Activated CD4-positive, alpha-beta T cell treated with anti-CD3 and anti-CD28 coated beads for 24 hours (primary cell): Measurements from ENCODE around the gene AASDHPPT.
"Not testable (repeated sequence)": the region's sequence is repeated elsewhere in the genome, so short reads cannot be mapped to it uniquely, and the experiment has no call there.

ENCODE experiments used
- DNase-seq, 2 donors: peaks; one replicate each; pipeline ENCODE4 v3.0.0-alpha.2; 2020; ENCODE audit warnings: low read depth in 2 of 2

Gene AASDHPPT, protein sequence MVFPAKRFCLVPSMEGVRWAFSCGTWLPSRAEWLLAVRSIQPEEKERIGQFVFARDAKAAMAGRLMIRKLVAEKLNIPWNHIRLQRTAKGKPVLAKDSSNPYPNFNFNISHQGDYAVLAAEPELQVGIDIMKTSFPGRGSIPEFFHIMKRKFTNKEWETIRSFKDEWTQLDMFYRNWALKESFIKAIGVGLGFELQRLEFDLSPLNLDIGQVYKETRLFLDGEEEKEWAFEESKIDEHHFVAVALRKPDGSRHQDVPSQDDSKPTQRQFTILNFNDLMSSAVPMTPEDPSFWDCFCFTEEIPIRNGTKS

DNA sequence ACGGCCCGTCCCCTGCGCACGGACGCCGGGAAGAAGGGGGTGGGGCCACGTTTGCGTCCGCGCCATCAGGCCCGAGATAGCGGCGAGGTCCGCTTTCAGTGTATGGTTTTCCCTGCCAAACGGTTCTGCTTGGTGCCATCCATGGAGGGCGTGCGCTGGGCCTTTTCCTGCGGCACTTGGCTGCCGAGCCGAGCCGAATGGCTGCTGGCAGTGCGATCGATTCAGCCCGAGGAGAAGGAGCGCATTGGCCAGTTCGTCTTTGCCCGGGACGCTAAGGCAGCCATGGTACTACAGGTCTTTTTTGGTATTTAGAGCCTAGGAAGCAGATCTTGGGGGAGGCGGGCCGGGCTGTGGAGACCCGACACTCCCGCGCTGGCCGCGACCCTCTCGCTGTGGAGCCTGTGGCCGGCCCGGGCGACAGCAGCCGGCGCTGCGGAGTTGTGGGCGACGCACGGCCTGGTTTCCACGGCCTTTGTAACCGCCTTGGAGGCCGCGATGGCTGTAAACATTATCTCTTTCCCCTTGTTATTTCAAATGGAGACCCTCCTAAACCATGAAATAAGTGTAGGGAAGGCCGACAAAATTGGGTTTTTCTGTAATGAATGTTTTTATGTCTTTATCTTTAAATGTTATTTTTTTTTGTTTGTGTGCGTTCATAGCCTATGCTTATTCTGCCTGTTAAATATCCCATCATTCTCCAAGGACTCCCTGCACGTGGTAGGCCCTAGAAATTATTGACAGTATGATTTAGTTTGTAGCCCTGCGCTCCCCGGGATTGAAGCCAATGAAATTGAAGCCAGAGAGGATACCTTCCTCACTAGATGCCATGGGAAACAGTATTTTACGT is at the start of gene AASDHPPT:
AASDHPPT (plus strand) TSS at position 54 of the 847 bp plus-strand sequence; CDS start at position 103, 49 bp downstream.
- DNase-seq: peak in 1 of 2 donors; percentile 10

DNA sequence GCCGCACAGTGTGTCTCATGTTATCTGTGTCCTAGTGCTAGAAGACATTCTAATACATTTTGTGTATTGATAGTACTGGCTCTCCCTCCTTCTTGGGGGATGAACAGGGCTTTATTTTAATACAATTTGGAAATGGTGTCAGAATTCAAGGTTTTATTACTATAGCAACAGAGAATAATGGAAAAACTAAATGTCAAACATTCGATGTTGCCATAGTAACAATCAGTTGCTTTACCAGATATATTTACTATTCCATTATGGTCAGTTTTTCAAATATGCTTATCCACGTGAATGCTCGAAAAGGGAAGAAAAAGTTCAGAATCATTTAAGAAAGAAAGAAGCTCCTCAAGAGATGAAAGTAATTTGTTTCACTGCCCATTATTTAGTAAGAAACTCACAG is 46.9 kb upstream of the AASDHPPT start:
- DNase-seq: no peak

DNA sequence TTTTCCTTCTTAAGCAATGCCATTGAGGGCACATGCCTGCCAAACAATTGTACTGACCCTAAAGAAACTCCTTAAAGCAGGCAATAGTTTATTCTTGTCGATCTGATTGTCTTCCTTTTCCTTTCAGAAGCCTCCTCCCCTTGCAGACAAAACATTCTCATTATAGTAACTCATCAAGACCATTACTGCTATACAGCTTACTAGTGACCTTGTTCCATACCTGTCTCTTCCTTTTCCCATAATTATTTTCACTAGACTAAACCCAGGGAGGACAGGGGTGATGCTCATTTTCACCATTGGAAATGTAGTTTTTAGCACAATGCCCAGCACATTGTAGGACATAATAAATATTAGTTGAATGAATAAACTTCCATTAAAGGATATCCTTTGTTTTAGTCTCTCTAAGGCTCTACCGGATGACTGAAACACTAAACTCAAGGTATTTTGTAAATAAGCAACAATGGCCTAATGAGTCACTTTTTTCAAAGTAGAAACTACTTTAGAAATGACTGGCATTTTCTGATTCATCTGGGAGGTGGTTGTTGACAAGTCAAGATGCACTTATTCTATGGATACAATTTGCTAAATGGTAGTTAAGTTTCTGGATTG is 46.2 kb upstream of the AASDHPPT start:
- DNase-seq: no peak

DNA sequence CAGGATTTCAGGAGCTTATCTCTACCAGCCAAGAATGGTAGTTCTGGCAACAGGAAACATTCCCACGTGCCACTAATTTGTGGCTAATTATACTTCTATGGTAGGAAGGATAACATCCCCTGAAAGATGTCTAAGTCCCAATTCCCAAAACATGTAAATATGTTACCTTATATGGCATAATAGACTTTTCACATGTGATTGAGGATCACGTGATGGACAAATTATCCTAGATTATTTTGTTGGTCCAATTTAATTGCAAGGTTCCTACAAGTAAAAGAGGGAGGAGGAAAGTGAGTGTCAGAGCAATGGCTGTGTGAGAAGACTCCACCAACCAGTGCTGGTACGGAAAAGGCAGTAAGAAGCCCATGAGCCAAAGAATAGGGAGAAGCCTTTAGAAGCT is 45.5 kb upstream of the AASDHPPT start:
- DNase-seq: no peak

DNA sequence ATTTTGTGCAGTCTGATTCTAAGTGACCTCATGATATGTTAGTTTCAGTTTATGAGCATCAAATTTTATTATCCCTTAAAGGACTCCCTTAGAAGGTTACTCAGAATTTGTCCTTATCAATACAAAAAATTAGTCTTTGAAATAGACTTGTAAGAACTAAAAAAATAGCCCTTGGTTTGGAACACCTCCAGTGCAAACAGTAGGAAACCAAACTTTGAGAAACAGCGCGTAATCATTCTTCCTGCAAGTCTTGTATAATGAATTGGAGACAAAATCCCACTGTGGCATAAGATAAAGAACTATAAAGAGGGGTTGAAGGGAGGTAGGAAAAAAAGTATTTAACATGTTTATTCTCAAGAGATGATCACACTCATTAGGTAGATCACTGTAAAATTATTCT is 44.6 kb upstream of the AASDHPPT start:
- no peak for DNase-seq

DNA sequence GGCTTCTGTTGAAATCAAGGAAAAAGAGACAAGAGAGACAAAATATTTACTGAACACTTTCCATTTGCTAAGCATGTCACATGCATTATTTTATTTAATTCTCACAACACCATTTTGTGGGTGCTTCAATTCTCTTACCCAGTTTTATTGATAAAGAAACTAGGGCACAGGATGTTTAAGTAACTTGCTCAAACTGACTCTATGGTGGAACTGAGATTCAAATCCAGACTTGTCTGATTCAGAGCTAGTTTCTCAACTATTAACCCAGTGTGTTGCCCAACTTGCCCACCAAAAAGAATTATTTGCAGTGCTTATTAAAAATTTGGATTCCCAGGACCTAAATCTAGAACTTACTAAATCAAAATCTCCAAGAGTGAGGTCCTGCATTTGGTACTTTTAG is 33.9 kb upstream of the AASDHPPT start:
- no peak for DNase-seq

DNA sequence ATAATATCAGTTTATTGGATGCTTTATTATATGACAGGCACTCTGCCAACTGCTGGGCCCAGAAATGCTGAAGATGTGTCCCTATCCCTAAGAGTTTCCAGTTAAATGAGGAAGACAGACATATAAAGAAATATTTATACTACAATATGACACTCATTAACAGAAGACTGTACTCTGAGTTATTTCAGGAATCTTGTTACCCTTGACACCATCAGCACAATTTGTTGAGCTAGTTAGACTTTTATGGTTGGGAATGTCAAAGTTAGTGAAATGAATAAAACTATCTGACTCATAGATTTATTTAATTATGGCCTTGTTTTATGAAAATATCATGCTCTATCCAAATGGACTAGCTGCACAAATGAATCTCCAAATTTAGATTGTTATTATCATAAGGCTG is 29.8 kb upstream of the AASDHPPT start:
- DNase-seq: no peak

DNA sequence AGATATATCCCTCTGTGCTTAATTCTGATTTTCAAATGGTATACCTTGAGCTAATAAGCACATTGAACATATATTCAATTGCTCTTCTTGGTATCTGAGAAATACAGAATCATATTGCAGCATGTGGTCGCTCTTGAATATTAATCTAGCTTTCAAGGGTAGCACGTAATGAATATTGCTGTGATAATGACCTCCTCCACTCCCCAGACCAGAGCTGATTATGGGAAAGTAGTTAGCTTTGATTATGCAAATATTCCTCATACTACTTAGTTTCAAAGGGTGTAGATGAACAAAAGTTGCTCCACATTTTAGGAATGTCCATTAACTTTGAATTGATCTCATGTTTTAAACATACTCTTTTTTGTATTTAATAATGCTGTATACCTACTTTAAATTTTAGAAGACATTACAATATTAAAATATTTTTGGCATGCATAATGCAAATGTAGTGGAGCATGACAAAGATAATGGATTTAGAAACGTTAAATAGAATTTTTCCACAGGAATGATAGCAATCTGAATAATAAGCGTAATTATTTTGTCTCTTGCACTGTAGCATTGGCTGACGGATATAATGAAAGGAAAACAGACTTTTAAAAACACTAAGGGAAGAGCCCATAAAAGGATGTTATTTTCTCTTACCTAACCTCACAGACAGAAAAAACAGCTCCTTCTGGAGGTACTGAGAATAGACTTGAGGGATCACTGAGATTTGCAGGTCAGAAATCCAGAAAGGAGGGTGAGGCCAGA is 27.6 kb upstream of the AASDHPPT start:
- no peak for DNase-seq

DNA sequence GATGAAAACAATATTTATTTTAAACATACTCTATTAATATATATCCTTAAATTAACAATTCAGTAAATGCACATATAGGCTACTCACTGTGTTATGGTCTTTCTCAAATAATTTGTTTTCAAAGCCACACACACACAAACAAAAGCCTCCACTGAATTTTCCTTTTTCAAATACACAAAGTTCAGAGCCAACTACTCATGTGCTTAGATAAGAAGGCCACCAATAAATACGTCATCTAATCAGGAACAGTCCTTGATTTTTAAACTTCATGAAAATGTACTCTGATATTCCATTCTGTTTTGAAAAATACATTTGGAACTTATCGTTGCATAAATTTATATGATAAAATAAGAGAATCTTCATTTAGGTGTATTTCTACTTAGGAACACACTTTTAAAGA is 26.4 kb upstream of the AASDHPPT start:
- no peak for DNase-seq

DNA sequence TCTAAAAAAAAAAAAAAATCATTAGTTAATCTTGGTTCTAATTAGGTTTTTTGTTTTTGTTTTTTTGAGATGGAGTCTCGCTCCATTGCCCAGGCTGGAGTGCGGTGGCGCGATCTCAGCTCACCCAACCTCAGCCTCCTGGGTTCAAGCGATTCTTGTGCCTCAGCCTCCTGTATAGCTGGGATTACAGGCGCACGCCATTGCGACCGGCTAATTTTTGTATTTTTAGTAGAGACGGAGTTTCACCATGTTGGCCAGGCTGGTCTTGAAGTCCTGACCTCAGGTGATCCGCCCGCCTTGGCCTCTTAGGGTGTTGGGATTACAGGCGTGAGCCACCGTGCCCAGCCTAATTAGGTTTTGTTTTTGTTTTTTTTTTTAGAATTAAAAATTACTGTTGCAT is 19.1 kb upstream of the AASDHPPT start:
- DNase-seq: not testable (repeated sequence)

DNA sequence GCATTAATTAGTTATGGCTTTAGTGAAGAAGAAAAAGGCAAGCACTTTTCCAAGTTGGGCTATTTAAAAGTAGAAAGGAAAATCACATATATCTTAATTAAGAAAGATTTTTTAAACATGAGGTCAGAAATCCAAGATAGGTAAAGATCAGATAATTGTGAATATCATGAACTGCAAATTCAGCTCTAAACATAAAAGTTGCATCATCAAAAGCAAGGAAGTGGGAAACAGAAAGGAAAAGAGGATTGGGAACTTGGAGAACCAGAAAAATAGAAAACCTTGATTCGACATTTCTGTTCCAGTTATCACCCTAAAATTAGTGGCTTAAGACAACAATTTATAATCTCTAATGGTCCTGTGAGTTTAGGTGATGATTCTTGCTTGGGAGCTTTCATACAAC is 17.8 kb upstream of the AASDHPPT start:
- no peak for DNase-seq

DNA sequence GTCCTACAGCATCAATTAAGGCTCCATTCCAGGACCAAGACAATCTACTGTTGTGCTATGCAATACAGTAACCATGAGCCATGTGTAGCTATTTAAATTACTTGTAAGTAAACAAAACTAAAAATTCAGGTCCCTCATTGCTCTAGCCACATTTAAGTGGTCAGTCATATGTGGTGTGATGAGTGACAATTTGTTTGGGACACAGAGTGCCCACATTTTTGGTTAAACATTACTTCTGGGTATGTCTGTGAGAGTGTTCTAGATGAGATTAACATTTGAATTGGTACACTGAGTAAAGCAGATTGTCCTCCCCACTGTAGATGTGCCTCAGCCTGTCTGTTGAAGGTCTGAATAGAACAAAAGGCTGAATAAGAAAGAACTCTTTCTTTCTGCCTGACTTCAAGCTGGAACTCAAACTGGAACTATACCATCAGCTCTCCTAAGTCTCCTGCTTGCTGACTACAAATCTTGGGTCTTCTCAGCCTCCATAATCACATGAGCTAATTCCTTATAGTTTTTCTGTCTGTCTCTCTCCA is 16.1 kb upstream of the AASDHPPT start:
- DNase-seq: no peak

DNA sequence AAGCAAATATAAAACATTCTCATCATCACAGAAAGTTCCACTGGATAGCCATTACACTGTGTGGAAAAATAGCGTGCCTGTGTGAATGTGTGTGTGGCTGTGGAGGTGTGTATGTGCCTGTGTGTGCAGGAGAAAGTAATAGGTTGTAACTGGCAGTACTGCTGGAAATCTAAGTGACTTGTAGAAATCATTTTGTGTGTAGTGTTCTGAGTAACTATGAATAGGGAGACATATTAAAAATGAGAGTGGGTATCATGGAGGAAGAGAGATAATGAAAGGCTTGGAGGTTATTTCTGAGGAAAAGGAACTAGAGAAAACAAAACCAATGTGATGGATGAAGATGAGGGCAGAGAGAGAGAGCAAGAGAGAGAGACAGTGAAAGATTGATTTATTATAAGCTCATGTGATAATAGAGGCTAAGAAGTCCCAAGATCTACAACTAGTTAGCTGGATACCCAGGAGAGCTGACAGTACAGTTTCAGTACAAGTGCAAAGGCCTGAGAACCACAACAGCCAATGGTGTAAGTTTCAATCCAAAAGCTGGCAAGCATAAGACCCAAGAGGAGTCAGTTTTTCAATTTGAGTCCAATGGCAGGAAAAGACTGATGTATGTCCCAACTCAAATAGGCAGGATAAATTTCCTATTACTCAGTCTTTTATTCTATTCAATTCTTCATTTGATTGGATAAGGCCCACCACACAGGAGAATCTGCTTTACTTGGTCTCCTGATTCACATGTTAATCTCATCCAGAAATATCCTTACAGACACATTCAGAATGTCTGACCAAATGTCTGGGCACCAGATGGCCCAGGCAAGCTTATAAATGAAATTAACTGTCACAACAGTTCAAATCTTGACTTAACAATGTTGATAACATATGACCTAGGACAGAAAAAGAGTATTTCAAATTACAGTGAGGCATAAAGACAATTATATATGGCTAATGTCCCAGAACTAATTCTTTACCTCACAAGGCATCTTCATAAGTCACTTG is 15.2 kb upstream of the AASDHPPT start:
- no peak for DNase-seq

DNA sequence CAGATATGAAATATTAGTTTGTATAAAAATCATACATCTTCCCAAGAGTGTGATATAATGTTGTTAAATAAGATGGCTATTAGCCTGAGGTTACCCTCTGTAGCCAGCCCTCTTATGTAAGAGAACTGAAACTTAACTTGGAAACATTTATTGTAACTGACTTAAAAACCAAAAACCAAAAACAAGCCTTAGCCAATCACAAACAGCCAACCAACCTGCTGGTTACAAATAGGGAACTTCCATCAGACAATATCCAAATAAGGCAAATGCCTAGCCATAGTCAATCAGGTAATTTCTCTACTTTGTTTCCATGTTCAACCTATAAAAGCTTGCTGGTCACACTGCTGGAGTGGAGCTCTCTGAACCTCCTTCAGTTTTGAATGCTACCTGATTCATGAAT is 14.5 kb upstream of the AASDHPPT start:
- DNase-seq: no peak

DNA sequence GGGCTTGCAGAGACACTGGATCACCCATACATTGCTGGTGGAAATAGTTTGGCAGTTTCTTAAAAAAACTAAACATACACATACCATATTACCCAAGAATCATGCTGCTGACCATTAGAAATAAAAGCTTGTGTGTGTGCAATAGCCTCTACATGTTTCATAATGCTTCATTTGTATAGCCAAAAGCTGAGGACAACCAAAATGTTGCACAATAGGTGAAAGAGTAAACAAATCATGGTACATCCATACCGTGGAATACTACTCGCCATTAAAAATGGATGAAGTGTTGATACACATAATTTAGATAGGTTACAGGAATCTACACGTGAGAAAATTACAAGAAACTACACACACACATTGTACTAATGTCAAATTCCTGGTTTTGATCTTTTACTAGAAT is 6.9 kb upstream of the AASDHPPT start:
- DNase-seq: no peak

DNA sequence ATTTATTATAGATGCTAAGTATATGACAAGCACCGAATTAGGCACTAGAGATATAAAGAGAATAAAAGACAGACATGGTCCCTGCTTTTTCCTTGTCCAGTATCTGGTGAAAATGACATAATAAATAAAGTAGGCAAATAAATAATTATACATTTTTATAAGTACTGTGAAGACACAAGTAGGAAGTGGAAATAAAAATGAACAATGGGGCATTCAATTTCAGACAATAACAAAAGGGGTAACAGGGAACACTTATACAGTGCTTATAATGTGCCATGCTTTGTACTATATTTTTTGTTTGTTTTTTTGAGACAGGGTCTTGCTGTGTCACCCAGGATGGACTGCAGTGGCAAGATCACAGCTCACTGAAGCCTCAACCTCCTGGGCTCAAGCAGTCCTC is 4.7 kb upstream of the AASDHPPT start:
- DNase-seq: no peak

DNA sequence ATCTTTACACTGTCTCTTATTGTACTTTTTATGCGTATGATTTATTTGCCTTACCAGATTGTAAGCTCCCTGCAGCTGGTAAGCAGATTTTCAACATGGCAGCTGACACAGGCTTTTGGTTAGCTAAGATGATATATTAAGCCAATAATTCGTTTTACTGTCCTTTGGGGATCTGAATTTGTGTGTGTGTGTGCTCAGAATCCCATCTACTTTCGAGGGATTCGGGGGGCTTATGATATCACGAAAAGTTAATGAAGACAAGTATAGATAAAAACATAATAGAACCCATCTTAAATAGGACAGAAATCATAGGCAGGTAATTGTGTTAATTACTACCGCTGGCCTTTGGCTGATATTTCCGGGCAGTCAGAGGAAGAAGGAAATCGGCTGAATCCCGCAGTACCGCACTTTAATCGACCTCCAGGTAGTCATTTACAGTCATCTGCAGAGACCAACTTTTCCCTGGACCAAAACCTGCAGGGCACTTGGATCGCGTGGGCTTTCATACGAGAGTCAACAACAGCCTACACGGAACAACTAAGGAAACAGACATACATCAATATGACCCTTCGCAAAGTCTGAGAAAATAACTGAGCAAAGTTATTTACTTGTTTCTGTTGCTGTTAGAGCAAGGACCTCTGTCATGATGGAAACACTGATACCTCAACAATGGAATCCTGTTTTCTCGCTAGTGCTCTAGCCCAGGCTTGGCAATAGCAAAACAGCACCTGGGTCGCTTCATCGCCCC is 1.1 kb upstream of the AASDHPPT start:
- DNase-seq: no peak

DNA sequence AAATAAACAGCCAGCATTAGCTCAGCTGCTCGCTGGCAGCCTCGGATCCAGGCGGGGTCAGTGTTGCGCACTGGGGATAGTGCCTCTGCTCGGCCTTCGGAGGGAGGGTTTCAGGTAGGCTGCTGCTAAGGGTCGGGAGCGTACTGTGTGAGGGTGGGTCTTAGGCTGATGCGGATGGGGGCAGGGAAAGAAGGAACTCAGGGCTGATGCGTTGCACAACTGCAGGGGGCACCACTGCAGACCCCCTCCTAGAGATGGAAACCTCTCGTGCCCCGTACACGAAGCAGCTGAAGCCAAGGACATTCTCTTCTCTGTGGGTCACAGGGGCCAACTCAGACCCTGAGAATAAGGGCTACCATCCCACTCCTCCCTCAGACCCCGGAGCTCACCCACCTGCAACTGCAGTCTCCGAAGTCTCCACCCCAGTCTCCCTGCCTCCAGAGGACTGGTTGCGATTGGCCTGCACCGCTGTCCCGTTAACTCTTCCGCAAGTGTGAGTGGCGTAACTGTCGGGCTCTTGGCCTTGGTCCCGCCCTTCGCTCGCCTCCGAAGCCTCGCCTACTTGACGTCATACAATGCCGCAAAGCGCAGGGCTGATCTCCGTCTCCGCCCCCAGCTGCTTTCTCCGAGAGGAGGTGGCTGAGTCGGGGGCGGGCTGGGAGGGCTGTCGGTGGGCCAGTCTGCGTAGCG is 398 bp upstream of the AASDHPPT start, which contains the start of gene KBTBD3:
KBTBD3 (minus strand) TSS at position 429 of the 690 bp plus-strand sequence. CDS start 18,250 bp downstream, outside the sequence.
- peak; percentile 92 to 96 for DNase-seq

DNA sequence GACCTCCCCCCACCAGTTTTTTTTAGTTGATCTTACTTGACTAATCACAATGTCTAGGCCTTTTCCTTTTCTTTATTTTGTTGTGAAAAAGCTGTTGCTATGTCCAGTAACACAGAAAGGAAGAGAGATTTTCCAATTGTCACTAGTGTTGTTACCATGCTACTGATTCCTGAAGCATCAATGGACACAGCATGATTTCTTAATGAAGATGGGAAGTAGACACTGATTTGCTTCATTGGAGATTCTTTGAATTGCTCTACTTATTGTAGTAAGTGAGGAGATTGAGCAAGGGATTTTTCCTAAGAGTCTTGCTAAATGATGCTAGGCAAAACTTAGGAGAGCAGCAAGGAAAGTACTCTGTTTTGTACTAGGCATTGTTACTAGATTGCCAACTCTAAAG is 4.6 kb downstream of the AASDHPPT start:
- no peak for DNase-seq
